ENCODE measurements around the gene STAT5B.

- TF ChIP-seq SP2 (IDR thresholded peaks at IDR 0.05; ENCODE audit: low read length) (no peak), CTCF (IDR thresholded peaks at IDR 0.05; ENCODE audit: control extremely low read depth in 1 of 3, insufficient read depth in 1 of 3, low read depth in 1 of 3, low read length in 3 of 3) (no peak), POLR2A (IDR thresholded peaks at IDR 0.05; ENCODE audit: control extremely low read depth in 1 of 2, low read depth in 2 of 2, low read length in 2 of 2) (no peak), EP300 (IDR thresholded peaks at IDR 0.05; ENCODE audit: borderline replicate concordance in 1 of 2, low read depth in 2 of 2, low read length in 2 of 2) (no peak), ATF3 (IDR thresholded peaks at IDR 0.05; ENCODE audit: insufficient read depth, low read depth, low read length) (no peak), ZNF274 (IDR thresholded peaks at IDR 0.05; ENCODE audit: borderline replicate concordance, extremely low read depth, low read length) (no peak), SP1 (IDR thresholded peaks at IDR 0.05; ENCODE audit: low read depth, low read length) (no peak)
Observed at GRCh38 chr17:42243493-42243982, 32.7 kb downstream of the STAT5B start.

Data from H1 (cell line).